ENCODE results near the gene RNF10. TPM values are rescaled to one million over a fixed set of nuclear protein-coding genes. Genes with fewer than 3 reads are reported as not detected.

Gene RNF10
- total and polyA plus RNA-seq, 10 of the 15 experiments (the other 5 are each of a cell fraction or from before 2014, with no cell fraction given) = 48.2 to 127 (median 64.5) TPM

DNA sequence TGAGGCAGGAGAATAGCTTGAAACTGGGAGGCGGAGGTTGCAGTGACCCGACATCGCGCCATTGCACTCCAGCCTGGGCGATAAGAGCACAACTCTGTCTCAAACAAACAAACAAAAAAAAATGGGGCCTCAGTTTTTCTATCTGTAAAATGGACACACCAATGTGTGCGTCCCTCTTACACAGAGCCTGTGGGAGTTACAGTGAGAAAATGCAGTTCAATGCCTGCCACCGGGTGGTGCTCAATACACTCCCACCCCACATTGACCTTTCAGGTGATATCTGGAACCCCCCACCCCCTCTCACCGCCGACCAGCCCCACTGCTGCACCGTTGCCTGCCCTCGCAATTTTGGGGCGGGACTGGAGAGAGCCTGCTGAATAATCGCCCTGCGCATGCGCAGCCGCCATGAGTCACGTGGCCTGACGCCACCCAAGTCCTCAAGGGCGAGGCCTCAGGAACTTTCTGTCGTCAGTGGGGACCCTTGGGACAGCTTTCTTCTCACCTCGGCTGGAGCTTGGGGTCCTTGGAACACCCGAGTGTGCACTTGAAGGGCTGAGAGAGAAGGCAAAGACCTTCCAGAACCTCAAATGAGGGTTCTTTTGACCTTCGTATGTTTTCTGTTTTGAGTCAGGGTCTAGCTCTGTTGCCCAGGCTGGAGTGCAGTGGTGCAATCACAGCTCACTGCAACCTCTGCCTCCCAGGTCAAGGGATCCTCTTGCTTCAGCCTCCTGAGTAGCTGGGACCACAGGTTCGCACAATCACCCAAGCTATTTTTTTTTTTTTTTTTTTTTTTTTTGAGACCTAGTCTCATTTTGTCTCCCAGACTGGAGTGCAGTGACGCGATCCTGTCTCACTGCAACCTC, 91.6 kb downstream of the RNF10 start (continued):
- no peak for TF ChIP-seq PAX8 (IDR thresholded peaks at IDR 0.05)
- TF ChIP-seq CBX5 (IDR thresholded peaks at IDR 0.05; ENCODE audit: low read depth) = no peak
- no peak for TF ChIP-seq ZNF274 (IDR thresholded peaks at IDR 0.05; ENCODE audit: insufficient read depth, insufficient read length)
- no peak for TF ChIP-seq BMI1 (IDR thresholded peaks at IDR 0.05; ENCODE audit: borderline replicate concordance)
- TF ChIP-seq SIN3A (IDR thresholded peaks at IDR 0.05; ENCODE audit: low read depth, low read length) = no peak
- TF ChIP-seq, protein P1, sequence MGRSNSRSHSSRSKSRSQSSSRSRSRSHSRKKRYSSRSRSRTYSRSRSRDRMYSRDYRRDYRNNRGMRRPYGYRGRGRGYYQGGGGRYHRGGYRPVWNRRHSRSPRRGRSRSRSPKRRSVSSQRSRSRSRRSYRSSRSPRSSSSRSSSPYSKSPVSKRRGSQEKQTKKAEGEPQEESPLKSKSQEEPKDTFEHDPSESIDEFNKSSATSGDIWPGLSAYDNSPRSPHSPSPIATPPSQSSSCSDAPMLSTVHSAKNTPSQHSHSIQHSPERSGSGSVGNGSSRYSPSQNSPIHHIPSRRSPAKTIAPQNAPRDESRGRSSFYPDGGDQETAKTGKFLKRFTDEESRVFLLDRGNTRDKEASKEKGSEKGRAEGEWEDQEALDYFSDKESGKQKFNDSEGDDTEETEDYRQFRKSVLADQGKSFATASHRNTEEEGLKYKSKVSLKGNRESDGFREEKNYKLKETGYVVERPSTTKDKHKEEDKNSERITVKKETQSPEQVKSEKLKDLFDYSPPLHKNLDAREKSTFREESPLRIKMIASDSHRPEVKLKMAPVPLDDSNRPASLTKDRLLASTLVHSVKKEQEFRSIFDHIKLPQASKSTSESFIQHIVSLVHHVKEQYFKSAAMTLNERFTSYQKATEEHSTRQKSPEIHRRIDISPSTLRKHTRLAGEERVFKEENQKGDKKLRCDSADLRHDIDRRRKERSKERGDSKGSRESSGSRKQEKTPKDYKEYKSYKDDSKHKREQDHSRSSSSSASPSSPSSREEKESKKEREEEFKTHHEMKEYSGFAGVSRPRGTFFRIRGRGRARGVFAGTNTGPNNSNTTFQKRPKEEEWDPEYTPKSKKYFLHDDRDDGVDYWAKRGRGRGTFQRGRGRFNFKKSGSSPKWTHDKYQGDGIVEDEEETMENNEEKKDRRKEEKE (IDR thresholded peaks at IDR 0.05) = no peak
- no peak for TF ChIP-seq CUX1 (IDR thresholded peaks at IDR 0.05; ENCODE audit: insufficient replicate concordance, low read depth, low read length)
- TF ChIP-seq TCF3 (IDR thresholded peaks at IDR 0.05; ENCODE audit: borderline replicate concordance, insufficient read depth, low read depth, low read length) = no peak
- TF ChIP-seq CHD1 (IDR thresholded peaks at IDR 0.05; ENCODE audit: low read depth, low read length) = no peak
- no peak for TF ChIP-seq HDAC2 (IDR thresholded peaks at IDR 0.05)
- TF ChIP-seq, protein P2, sequence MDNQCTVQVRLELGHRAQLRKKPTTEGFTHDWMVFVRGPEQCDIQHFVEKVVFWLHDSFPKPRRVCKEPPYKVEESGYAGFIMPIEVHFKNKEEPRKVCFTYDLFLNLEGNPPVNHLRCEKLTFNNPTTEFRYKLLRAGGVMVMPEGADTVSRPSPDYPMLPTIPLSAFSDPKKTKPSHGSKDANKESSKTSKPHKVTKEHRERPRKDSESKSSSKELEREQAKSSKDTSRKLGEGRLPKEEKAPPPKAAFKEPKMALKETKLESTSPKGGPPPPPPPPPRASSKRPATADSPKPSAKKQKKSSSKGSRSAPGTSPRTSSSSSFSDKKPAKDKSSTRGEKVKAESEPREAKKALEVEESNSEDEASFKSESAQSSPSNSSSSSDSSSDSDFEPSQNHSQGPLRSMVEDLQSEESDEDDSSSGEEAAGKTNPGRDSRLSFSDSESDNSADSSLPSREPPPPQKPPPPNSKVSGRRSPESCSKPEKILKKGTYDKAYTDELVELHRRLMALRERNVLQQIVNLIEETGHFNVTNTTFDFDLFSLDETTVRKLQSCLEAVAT (IDR thresholded peaks at IDR 0.05) = no peak

Data from GM12878 (cell line).